ENCODE results near the gene KCNK4.
A peak's percentile ranks its signal among the peaks of the same experiment; 100 is the strongest.

Gene KCNK4

DNA sequence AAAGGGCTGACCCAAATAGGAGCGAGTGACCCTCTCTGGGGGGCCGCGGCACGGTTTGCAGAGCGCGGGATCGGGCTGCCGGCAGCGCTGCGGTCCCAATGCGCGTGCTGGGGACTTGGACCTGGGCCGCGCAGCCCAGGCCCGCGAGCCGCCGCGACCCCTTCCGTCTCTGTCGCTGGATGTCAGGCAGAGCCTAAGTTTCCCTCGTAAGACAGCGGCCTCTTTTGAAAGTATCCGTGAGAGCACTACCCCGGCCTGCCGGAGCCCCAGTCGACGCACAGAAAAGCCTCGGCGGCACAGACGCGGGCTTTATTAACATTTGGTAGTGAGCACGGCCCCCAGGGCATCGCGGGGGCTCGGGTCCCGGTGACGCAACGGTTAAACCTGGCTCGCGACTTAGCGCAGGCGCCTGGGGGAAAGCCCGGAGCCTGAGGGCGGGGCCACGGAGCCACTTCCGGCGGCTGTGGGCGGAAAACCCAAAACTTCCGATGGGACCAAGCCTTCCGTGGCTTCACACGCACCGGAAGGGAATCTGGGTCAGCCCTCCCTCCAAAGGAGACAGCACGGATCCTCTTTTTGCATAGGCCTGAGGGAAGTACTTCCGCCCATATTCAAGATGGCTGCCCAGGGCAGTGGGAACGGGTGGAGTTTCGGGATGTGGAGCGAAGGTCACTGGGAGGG lies 21.4 kb upstream of the KCNK4 start:
- DNase-seq = peak; percentile 98 to 99

DNA sequence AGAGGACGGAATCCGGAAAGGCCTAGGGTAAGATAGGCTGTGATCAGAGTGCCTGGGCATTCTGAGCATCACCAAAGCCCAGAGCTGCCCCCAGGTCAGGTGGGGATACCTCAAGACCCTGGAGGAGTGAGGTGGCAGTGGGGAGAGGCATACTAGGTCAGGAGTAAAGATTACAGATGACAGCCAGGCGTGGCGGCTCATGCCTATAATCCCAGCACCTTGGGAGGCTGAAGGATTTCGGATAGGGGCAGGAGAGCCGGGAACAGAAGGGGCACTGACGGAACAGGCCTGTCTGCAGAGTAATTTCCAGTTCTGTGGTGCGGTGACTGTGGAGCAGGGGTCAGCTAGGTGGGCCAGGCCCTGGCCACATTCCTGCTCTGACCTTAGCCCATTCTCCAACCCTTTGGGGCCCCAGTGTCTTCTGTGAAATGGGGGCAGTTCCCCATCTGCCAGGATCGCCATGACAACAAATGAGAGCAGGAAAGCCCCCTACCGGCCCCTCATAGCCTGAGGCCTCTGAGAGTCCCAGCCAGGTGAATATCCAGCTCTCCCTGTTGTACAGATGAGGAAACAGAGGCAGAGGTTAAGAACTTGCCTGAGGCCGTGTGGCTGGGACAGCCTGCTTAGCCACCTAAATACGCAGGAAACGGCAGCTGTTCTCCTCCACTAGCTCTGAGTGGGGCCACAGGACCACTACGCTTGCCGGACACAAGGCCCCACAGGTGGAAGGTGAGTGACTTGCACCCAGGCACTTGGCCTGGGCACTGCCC lies 15.9 kb upstream of the KCNK4 start:
- DNase-seq = no peak

- no peak for DNase-seq
Observed at GRCh38 chr11:64275841-64276240, 15.3 kb upstream of the KCNK4 start.

DNA sequence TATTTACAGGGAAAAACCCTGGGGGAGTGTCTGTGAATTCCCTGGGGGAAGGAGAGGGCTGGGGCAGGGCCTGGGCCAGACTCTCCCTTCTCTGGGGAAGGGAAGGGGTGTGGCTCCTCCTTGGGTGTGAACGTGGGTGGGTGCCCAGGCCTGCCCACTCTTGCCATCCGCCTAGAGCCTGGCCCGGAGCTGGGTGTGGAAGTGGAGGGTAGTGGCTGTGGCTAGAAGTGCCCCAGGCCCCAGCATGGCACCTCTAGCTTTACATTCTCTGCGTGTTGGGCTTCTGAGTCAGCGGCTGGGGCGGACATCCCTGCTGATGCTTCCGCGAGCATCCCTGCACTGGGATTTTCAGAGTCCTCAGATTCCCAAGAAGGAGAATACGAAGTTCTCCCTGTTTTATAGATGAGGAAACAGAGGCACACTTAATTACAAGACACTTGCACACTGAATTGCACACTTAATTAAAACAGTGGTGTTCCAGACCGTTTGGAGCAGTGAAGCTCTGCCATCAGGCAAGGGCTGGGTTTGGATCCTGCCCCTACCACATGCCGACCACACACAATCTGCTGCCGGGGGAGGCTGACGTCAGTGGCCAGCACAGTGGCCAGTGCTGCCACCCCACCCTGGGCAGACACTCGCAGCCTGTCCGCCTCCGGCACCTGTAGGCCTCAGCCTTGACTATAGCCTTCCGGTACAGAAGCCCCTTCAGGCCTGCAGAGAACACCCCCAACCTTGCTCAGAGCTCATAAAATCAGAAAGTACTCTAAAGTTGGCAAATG lies 14.3 kb upstream of the KCNK4 start:
- no peak for DNase-seq

GRCh38 chr11:64278576-64279190 lies 12.4 kb upstream of the KCNK4 start:
- DNase-seq = no peak

GRCh38 chr11:64281957-64282770 lies 8.9 kb upstream of the KCNK4 start:
- DNase-seq = no peak

- no peak for DNase-seq
Observed at GRCh38 chr11:64283092-64283491, 8.0 kb upstream of the KCNK4 start.

GRCh38 chr11:64284048-64284961 lies 6.8 kb upstream of the KCNK4 start, which contains the start of gene BAD:
Gene BAD, minus strand, starts transcription at chr11:64284665. Its CDS starts 297 bp downstream, at chr11:64284368.
- peak; percentile 85 to 92 for DNase-seq

DNA sequence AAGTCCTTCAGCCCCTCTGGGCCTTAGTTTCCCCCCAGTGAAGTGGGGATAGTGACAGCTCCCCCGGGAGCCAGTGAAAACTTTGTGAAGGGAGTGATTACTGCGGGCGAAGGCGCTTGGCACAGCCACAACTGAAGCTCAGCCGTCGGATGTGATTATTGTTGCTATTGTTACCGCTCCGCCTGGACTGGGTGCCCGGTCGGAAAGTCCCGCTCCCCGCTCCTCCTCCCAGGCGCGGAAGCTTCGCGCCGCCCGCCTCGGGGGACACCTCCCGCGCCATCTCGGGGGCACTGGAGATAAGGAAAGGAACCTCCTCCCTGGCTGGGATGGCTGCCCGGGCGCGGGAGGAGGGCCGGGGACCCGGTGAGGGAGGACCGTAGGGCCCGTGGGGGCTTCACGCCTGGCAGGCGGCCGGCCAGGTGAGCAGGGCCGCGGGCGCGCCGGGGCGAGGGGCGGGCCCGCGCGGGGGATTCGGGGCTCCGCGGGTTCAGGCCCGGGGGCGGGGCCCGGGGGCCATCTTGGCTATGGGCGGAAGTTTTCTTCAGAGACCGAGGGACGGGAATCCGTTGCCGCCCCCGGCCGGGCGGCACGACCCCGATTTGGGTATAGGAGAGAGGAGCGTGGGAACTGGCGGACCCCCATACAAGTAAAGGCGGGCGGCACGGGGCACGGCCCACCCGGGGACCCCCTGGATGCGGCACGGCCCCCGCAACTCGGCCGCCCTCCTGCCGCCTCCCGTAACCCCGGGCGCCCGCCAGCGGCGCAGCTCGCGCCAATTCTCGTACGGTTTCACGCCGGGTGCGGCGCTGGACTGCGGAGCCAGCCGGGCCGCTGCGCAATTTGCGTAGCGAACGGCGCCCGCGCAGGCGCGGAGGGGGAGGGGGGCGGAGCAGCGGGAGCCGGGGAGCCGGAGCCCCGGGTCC lies 5.9 kb upstream of the KCNK4 start, which contains the start of gene GPR137:
Gene GPR137, plus strand, starts transcription at position 887 of the 923 bp plus-strand sequence. CDS start 677 bp downstream, outside the sequence.
- DNase-seq = peak; percentile 62 to 84

- DNase-seq = no peak
Observed at GRCh38 chr11:64285885-64286800, 5.0 kb upstream of the KCNK4 start.

DNA sequence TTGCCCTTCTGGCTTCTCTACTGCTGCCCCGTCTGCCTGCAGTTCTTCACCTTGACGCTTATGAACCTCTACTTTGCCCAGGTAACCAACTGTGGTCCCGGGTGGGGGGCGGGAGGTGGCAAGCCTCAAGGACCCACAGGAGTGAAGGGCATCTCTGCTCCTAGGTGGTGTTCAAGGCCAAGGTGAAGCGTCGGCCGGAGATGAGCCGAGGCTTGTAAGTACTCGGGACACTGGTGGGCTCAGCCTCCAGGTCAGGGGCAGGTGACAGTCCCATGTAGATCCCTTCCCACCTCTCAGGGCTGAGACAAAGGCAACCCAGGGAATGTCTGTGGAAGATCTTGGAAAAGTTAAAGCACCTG lies 4.3 kb upstream of the KCNK4 start:
- DNase-seq = no peak

- DNase-seq = no peak
Observed at GRCh38 chr11:64287676-64288352, 3.3 kb upstream of the KCNK4 start.

DNA sequence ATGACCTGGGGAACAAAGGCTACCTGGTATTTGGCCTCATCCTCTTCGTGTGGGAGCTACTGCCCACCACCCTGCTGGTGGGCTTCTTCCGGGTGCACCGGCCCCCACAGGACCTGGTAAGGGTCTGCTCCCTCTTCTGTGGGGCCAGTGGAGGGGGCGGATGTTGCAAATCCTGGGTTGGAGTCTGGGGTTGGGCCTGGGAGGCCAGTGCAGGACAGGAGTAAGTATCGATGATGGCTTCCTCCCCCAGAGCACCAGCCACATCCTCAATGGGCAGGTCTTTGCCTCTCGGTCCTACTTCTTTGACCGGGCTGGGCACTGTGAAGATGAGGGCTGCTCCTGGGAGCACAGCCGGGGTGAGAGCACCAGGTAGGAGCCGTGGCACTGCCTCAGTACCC lies 2.8 kb upstream of the KCNK4 start:
- no peak for DNase-seq

DNA sequence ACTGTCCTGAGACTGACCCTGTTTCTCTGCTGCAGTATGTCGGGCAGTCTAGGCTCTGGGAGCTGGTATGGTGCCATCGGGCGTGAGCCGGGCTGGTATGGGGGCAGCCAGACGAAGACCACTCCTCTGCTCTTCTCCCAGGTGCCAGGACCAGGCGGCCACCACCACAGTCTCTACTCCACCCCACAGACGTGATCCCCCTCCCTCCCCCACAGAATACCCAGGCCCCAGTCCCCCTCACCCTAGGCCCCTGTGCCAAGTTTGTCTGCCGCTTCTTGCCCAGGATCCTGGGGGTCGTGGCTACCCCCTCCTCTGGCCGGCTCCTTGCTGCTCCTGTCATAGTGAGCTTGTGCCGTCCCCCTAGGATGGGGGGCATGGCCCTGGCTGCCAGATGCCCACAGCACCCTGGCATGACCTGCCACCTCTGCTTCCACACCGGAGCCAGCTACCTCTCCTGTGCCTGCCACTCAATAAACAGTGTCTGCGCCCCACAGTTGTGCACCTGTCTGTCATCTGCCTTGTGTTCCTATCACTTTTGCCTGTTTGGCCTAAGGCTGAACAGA lies 2.0 kb upstream of the KCNK4 start:
- no peak for DNase-seq

- no peak for DNase-seq
Observed at GRCh38 chr11:64290352-64291261, 495 bp upstream of the KCNK4 start.

- DNase-seq = no peak
Observed at GRCh38 chr11:64291752-64292459, 804 bp downstream of the KCNK4 start.
